ENCODE data around the gene ZAR1L. TPM values are rescaled to one million over a fixed set of nuclear protein-coding genes. Genes with fewer than 3 reads are reported as not detected.

Gene ZAR1L
- total RNA-seq: not detected in 2 replicates

GRCh38 chr13:32315238-32316027 is at the start of gene ZAR1L, which contains the start of gene BRCA2:
TSS of gene ZAR1L (minus strand) at chr13:32315363. CDS start at chr13:32311925, 3,438 bp downstream.
TSS of gene BRCA2 (plus strand) at chr13:32315508. CDS start at chr13:32316461, 953 bp downstream.

Other genes starting within 250 kb of the ZAR1L start
- 1.5 TPM in 2 replicates for gene BRCA2, start 145 bp upstream of the ZAR1L start, total RNA-seq
- gene N4BP2L1, start 112.8 kb upstream of the ZAR1L start, total RNA-seq: 8.6 and 10.7 TPM in 2 replicates
- gene N4BP2L2, start 223.4 kb upstream of the ZAR1L start, total RNA-seq: 72.5 and 90.4 TPM in 2 replicates

Measured in dermis lymphatic vessel endothelial cell (primary cell).